SHP77 (cell line): ENCODE data around the gene ITGB6.

Experiments used
- DNase-seq, 2 experiments: peaks; one replicate each; lab custom pipeline; 2025; lab: John Stamatoyannopoulos, UW

The ITGB6 gene

GRCh38 chr2:160221391-160222276 lies 21.6 kb upstream of the ITGB6 start:
- no peak for DNase-seq

- no peak for DNase-seq
Measured at GRCh38 chr2:160220545-160221009, 20.5 kb upstream of the ITGB6 start.

- DNase-seq = no peak
Measured at GRCh38 chr2:160220026-160220425, 20.0 kb upstream of the ITGB6 start.

- no peak for DNase-seq
Measured at GRCh38 chr2:160214461-160215445, 14.7 kb upstream of the ITGB6 start.

DNA sequence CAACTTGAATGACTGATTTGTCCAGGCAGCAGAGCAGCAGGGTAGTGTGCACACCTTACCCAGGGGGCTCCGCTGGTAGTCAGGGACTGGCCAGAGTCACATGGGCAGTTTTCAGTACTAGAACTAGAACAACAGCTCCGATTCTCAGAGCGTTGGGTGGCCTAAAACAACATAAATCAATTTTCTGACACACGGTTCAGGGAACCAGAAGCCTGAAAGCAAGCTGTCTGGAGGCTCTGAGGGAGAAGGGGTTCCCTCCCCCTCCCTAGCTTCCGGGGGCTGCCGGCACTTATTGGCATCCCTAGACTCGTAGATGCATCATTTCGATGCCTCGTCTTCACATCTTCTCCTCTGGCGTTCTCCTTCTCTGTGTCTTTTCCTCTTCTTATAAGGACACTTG lies 13.4 kb upstream of the ITGB6 start:
- DNase-seq = no peak

- no peak for DNase-seq
Measured at GRCh38 chr2:160210599-160211138, 10.6 kb upstream of the ITGB6 start.

- no peak for DNase-seq
Measured at GRCh38 chr2:160209516-160209856, 9.4 kb upstream of the ITGB6 start.

- no peak for DNase-seq
Measured at GRCh38 chr2:160208655-160209515, 8.8 kb upstream of the ITGB6 start.

GRCh38 chr2:160207804-160208654 lies 8.0 kb upstream of the ITGB6 start:
- DNase-seq = no peak

GRCh38 chr2:160207271-160207670 lies 7.2 kb upstream of the ITGB6 start:
- no peak for DNase-seq

- DNase-seq = no peak
Measured at GRCh38 chr2:160206436-160206835, 6.4 kb upstream of the ITGB6 start.

DNA sequence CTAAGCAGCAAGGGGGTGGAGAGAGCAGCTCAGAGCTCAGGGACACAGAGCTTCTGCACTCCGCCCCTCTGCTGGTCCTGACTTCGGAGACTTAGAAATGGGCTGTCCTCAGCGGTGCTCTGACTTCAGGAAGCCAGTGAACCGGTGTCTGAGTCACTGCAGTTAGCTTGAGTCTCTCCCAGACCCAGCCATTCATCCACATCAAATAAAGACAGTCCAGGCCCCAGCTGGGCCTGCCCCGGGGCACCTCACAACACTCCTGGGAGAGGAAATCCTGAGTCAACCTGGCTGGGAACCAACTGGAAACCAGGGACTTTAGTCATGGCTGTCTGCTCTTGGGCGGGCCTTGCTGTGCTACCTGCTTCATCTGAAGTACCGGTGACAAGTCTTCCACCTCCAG lies 5.4 kb upstream of the ITGB6 start:
- DNase-seq = no peak

DNA sequence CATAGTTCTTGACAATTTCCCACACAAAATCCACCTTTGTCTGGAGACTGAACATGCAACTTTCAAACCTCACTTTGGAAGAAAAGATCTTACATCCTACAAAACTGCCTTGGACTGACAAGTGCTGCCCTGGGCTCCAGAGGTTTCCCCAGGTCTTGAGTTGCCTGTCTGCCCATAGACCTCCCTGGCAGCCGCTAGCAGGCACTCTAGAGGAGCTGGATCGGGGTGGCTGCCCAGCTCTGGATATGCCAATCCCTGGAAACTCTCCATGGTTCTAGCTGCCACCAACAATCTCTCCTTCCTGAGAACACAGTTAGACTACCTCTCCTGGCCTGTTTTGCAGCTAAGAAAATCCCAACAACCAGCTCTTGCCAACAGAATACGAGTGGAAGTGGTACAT lies 3.4 kb upstream of the ITGB6 start:
- no peak for DNase-seq

DNA sequence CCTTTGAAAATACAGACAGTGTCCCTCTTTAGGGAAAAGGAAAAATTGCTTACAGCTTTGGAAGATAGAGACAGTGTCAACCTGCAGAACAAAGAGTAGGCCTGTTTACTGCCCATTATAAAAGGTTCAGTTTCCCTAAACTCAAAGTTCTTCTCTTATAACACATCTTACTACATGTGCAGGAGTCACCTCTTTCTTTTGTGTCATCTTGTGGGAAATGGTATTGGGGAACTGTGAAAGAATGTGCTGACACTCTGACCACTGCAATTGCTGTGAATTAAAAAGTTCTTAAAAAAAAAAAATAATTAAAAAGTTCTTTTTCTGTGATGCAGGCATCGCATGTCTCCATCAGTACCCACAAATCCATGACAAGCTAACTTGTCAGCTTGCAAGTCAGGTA lies 2.9 kb upstream of the ITGB6 start:
- DNase-seq = no peak

DNA sequence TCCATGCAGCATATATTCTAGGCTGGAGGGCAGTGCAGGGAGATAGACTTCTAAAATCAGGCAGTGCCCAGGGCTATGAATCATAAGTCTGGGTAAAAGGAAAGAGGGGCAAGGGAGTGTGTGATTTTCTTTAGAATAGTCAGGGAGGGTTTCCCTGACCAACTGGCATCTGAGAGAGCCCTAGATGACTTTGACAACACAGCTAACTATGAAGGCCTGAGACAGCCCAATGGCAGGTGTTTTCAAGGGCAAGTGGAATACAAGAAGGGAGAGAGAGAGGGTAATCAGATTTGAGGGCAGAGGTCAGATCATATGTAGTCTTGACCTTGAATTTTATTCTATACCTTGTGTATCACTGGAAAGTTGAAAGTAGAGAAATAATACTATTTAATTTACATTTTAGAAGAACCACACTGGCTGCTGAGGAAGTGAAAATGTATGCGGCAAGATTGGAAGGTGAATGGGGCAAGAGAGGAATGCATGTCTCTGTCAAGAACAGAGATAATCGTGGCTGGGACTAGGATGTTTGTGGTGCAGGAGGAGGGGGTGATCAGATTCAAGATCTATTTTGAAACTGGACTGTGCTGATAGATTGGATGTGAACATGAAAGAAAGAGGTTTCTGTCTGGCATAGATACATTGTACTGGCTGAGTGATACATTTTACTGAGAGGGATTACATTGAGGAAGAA lies 1.9 kb upstream of the ITGB6 start:
- DNase-seq = no peak

DNA sequence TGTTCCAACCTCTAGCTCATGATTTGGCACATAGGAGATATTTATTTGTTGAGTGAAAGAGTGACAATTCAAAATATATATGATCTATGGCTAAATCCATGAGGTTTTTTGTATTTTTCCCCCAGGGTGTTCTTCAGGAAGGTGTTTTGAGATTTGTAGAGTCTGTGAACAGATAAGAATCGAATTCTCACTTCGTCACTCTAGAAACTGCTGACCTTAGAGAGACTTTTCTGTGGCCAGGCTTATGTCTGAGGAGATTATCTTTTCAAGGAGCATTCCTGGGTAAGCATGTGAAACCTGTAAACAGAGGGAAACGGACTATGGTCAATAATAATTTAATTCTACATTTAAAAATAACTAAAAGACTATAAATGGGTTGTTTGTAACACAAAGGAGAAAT lies 849 bp upstream of the ITGB6 start:
- DNase-seq = no peak

DNA sequence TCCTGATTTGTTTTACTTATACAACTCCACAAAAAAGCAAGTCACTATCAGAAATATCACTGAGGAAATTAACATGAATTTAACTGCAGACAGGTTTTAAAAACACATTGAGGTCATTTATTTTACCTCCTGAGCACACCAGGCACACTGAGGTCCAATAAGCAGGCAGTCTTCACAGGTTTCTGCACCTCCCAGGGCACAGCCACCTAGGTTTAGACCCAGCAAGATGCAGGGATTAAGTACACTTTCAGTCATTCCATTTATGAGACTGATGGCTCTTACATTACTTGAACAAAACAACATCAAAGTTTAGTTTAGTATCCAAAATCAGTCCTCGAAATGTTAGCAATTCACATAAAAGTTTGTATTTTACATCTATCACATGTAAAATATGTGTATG lies 1.0 kb downstream of the ITGB6 start:
- no peak for DNase-seq

GRCh38 chr2:160197587-160197986 lies 2.5 kb downstream of the ITGB6 start:
- DNase-seq = no peak

DNA sequence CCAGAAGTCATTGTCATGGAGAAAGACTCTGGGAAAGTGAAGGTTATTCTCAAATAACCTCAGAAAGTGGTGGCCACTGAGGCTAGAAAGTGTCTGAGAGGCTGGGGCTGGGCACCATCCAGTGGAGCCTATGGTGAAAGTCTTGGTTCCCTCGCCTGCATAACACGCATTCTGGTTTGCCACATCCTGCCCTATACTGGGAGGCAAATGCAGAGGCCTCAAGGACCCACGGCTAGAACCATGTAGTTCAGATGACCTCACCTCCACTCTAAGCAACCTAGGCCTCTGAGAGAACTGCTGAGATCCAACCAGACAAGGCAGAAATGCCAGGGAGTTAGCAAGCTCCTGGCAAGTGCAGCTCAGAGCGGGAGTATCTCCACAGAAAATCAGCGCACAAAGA lies 5.1 kb downstream of the ITGB6 start:
- DNase-seq = no peak

DNA sequence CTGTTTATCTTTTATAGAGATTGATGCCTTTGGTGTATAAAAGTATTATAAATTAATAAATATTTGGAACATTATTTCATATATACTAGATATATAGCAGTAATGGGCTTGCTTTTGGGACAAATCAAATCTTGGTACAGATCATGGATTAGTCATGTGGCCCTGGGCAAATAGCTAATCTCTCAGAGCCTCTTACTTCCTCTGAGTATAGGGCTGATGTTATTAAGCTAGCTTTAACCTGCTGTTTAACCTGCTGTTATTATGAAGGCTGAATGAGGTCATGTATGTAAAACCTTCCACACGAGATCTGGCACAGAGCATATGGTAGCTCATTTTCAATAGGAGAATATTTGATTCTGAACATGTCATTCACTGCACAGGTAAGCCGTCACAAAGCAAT lies 5.7 kb downstream of the ITGB6 start:
- DNase-seq = no peak
